ENCODE measurements around the gene CDKAL1. TPM values are rescaled to one million over a fixed set of nuclear protein-coding genes. Genes with fewer than 3 reads are reported as not detected.

The CDKAL1 gene
- total RNA-seq, 1 donor from 2014 or later, result 11.9 TPM

DNA sequence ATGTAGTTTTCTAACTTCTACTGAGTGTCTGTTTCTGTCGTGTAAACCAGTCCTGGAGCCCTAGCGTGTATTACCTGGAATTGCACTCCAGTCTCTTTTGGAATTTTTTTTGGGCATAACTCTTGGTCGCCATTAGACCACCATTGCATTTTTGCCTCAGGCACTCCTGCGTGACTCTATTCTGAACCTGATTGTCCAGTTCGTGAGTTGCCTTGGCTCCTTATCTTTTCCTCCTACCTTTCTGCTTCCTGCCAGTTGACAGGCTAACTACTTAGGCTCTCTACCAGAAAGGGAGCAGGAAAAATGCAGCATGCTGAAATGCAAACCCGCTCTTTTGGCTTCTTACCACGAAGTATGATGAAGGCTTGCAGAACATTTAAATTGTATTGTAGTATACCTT is 568.4 kb downstream of the CDKAL1 start:
- no peaks in the 10 kb centered on the region for H3K9me3 ChIP-seq
- no peak for DNase-seq (ENCODE audit: low spot score in 2 of 2)
- H3K27me3 ChIP-seq, result no peaks in the 10 kb centered on the region
- H3K4me3 ChIP-seq, result no peak overlapping the region
- H3K4me1 ChIP-seq, result no peaks in the 10 kb centered on the region
- no peak overlapping the region for H3K27ac ChIP-seq
- intact Hi-C loops (cut with DNase I), result no loop called here
- TF ChIP-seq, protein P1, sequence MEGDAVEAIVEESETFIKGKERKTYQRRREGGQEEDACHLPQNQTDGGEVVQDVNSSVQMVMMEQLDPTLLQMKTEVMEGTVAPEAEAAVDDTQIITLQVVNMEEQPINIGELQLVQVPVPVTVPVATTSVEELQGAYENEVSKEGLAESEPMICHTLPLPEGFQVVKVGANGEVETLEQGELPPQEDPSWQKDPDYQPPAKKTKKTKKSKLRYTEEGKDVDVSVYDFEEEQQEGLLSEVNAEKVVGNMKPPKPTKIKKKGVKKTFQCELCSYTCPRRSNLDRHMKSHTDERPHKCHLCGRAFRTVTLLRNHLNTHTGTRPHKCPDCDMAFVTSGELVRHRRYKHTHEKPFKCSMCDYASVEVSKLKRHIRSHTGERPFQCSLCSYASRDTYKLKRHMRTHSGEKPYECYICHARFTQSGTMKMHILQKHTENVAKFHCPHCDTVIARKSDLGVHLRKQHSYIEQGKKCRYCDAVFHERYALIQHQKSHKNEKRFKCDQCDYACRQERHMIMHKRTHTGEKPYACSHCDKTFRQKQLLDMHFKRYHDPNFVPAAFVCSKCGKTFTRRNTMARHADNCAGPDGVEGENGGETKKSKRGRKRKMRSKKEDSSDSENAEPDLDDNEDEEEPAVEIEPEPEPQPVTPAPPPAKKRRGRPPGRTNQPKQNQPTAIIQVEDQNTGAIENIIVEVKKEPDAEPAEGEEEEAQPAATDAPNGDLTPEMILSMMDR (IDR thresholded peaks at IDR 0.05), result no peak
- H3K36me3 ChIP-seq, result no peaks in the 10 kb centered on the region

DNA sequence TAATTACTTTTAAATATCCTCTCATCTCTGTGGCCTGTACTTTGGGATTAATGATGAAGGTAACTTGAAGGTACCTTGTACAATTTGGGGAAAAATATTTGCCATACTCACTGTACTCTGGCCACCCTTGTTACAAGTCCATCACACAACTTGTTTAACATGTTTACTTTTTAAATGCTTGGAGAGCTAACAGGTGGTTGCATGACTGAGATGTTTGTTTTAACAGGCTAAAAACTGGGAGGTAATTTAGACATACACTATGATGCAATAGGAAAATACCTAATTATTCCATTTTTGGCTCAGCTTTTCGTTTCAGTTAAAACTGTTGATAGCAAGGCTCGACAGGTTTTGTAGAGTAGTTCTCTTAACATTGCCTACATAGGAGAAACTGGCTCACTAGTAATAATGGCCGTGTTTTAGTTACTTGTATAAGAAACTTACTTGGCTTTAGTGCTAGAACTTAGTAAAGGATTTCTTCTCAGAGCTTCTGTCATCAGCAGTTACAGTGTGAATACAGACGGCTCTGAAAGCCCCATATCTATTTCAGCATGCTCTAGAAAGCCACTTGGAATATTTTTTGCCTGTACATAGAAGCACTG is 569.5 kb downstream of the CDKAL1 start:
- no peaks in the 10 kb centered on the region for H3K27me3 ChIP-seq
- no peak for DNase-seq (ENCODE audit: low spot score in 2 of 2)
- no peaks in the 10 kb centered on the region for H3K9me3 ChIP-seq
- TF ChIP-seq, protein P1 (IDR thresholded peaks at IDR 0.05), result no peak
- no peak overlapping the region for H3K4me3 ChIP-seq
- H3K27ac ChIP-seq, result no peak overlapping the region
- H3K36me3 ChIP-seq, result no peaks in the 10 kb centered on the region
- intact Hi-C loops (cut with DNase I), result no loop called here
- no peaks in the 10 kb centered on the region for H3K4me1 ChIP-seq

DNA sequence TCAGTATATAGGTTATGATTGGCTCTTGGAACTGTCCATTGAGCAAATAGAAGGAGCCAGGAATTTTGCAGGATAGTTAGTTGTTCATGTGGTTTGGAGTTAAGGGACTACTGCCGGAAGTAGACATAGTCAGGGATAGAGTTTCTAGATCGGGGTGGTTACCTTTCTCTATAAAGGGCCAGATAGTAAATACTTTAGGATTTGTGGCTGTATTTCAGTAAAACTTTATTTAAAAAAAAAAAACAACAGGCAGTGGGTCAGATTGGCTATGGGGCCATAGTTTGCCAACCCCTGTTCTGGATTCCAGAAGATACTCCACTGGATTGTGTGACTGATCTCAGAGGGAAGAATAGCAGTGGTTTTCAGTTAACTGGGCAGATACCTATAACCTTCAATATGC is 570.0 kb downstream of the CDKAL1 start:
- TF ChIP-seq, protein P1 (IDR thresholded peaks at IDR 0.05), result no peak
- H3K9me3 ChIP-seq, result no peaks in the 10 kb centered on the region
- no peak for DNase-seq (ENCODE audit: low spot score in 2 of 2)
- H3K4me1 ChIP-seq, result no peaks in the 10 kb centered on the region
- H3K27ac ChIP-seq, result no peak overlapping the region
- H3K36me3 ChIP-seq, result no peaks in the 10 kb centered on the region
- H3K4me3 ChIP-seq, result no peak overlapping the region
- intact Hi-C loops (cut with DNase I), result no loop called here
- H3K27me3 ChIP-seq, result no peaks in the 10 kb centered on the region

DNA sequence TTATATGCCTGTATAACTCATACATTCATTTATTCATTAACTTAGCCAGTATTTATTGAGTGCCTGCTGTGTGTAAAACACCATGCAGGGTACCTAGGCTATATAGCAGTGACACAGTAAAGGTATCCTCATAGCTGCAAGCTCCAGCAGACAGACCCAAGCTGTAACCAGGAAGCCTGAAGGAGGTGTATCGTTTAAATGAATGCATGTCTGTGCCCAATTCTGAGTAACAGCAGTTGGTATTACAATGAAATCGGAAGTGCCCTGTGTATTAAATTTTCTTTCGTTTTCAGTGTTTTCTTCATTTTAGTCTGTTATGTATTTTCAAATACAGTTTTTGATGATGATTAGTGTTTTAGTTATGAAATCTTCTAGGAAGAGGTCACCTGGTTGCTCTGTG is 573.5 kb downstream of the CDKAL1 start:
- TF ChIP-seq, protein P1 (IDR thresholded peaks at IDR 0.05), result no peak
- Histone ChIP-seq H3K4me1 (no peaks in the 10 kb centered on the region), H3K36me3 (no peaks in the 10 kb centered on the region), H3K27me3 (no peaks in the 10 kb centered on the region), H3K9me3 (no peaks in the 10 kb centered on the region), H3K4me3 (no peak overlapping the region), H3K27ac (no peak overlapping the region)
- intact Hi-C loops (cut with DNase I), result no loop called here
- no peak for DNase-seq (ENCODE audit: low spot score in 2 of 2)

DNA sequence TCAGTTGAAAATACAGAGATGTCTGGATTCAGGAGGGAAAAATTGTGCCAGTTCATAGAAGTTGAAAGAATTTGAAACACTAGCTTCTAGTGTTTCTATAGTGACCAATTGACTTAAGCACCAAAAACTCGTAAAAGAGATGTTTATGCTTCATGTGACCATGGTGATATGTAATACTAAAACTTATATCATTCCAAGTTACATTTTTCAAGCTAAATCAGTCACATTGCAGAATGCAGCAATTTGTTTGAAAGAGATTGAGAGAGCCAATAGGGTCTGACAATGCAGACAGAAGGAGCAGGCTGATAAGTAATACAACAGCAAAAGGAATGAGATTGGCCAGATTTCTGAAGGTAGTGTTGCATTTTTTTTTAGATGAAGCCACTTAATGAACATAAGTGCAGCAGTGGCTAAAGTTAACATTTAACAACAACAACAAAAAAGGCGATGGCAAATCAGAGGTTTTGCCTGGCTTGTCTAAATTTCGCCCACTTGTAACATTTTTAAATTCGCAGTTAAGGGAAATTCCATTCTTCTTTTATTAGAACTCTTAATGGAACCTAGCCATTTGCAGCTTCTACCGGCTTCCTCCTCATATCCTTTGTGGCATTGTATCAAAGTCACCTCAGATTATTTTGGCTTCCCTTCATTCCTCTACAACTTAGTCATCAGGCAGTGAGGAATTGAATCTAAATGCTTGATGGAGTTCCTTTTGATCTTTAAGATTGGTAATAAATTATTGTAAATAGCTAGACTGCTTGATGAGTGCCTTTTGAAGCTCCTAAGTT is 575.3 kb downstream of the CDKAL1 start:
- no peaks in the 10 kb centered on the region for H3K27me3 ChIP-seq
- no peaks in the 10 kb centered on the region for H3K9me3 ChIP-seq
- H3K27ac ChIP-seq, result peak overlapping the region in 1 of 2 donors; percentile 16
- intact Hi-C loops (cut with DNase I), result no loop called here
- no peaks in the 10 kb centered on the region for H3K4me1 ChIP-seq
- no peak for DNase-seq (ENCODE audit: low spot score in 2 of 2)
- TF ChIP-seq, protein P1 (IDR thresholded peaks at IDR 0.05), result no peak
- H3K4me3 ChIP-seq, result no peak overlapping the region
- H3K36me3 ChIP-seq, result no peaks in the 10 kb centered on the region

Data from ascending aorta (tissue), 2 donors.